A673 (cell line): ENCODE data around the gene SFT2D2. TPM values are rescaled to one million over a fixed set of nuclear protein-coding genes. Genes with fewer than 3 reads are reported as not detected.

ENCODE experiments used
- BruUV-seq: library from RNA; stranded (reverse); fragments of 400-500 nt; replicated peaks from 2 replicates; lab custom pipeline; 2021; lab: Mats Ljungman, UMichigan
- CTCF ChIA-PET: fragments of 300-600 bp; sonication (Branson Sonifier 250); formaldehyde crosslinking; loops from one replicate; lab custom pipeline; 2022; ENCODE audit warnings: antibody characterized with exemption; lab: Charles Lee
- POLR2A ChIA-PET: fragments of 300-600 bp; sonication (Branson Sonifier 250); formaldehyde crosslinking; loops from one replicate; lab custom pipeline; 2022; ENCODE audit warnings: antibody characterized with exemption; ENCODE audit not compliant: low non-redundant PET; lab: Charles Lee
- DNase-seq: peaks from one replicate; pipeline ENCODE4 v3.0.0-alpha.2; 2015; ENCODE audit warnings: low spot score
- H3K27ac ChIP-seq: fragments of 200-600 bp; sonication (generic); 2 replicates; pipeline ENCODE4 v1.5.1; 2016; ENCODE audit warnings: mixed run types, low read depth, mild to moderate bottlenecking, mixed read lengths, antibody characterized with exemption, low read length; ENCODE audit not compliant: poor library complexity, severe bottlenecking
- H3K27me3 ChIP-seq: fragments of 200-600 bp; sonication (generic); replicated peaks from 2 replicates; pipeline ENCODE4 v1.6.1; 2017; ENCODE audit warnings: mixed run types, low read depth, mild to moderate bottlenecking, mixed read lengths, antibody characterized with exemption, low read length; ENCODE audit not compliant: insufficient read depth, poor library complexity
- H3K36me3 ChIP-seq: fragments of 200-600 bp; sonication (generic); 2 replicates; pipeline ENCODE4 v1.6.1; 2016; ENCODE audit warnings: mixed run types, mild to moderate bottlenecking, mixed read lengths, antibody characterized with exemption, low read length; ENCODE audit not compliant: insufficient read depth, poor library complexity, severe bottlenecking
- H3K4me1 ChIP-seq: fragments of 200-600 bp; sonication (generic); 2 replicates; pipeline ENCODE4 v1.6.1; 2017; ENCODE audit warnings: mixed run types, mild to moderate bottlenecking, mixed read lengths, antibody characterized with exemption, low read length; ENCODE audit not compliant: insufficient read depth, poor library complexity, severe bottlenecking
- H3K4me3 ChIP-seq: fragments of 200-600 bp; sonication (generic); 2 replicates; pipeline ENCODE4 v1.5.1; 2016; ENCODE audit warnings: low read depth, mixed run types, mild to moderate bottlenecking, mixed read lengths, low read length; ENCODE audit not compliant: poor library complexity, severe bottlenecking
- H3K9me3 ChIP-seq: fragments of 200-600 bp; sonication (generic); 2 replicates; pipeline ENCODE4 v1.6.1; 2016; ENCODE audit warnings: mixed run types, low read depth, mild to moderate bottlenecking, mixed read lengths, antibody characterized with exemption, low read length; ENCODE audit not compliant: poor library complexity, severe bottlenecking
- CTCF ChIP-seq: fragments of 300-800, 200-600 bp; sonication (generic); conservative IDR thresholded peaks from 2 replicates; pipeline ENCODE4 v1.5.1; 2017; ENCODE audit warnings: low read depth, mild to moderate bottlenecking, antibody characterized with exemption, low read length, moderate library complexity, mixed read lengths
- EZH2 ChIP-seq: fragments of 200-600 bp; sonication (generic); IDR thresholded peaks from 2 replicates; pipeline ENCODE4 v1.6.1; 2017; ENCODE audit warnings: borderline replicate concordance, low read depth, mild to moderate bottlenecking, mixed read lengths, antibody characterized with exemption, low read length; ENCODE audit not compliant: poor library complexity, severe bottlenecking
- intact Hi-C: fragments of 100-400 bp; cut with micrococcal nuclease; formaldehyde crosslinking; loops from one replicate; pipeline ENCODE4 v1.10.0; 2022; ENCODE audit not compliant: unreplicated experiment
- total RNA-seq: library from RNA; stranded (reverse); gene quantifications from 2 replicates; pipeline ENCODE4 v1.2.3, GENCODE V29; 2021

The SFT2D2 gene
- total RNA-seq, 1 experiment from 2014 or later = 62.8 TPM

GRCh38 chr1:168210312-168210711 lies 15.5 kb upstream of the SFT2D2 start:
- ChIA-PET CTCF (no interaction called here), POLR2A (no interaction called here)
- no TSS peak for BruUV-seq
- H3K9me3 ChIP-seq = no peaks in the 10 kb centered on the region
- DNase-seq = no peak
- no peaks in the 10 kb centered on the region for H3K27me3 ChIP-seq
- no peak overlapping the region for H3K4me3 ChIP-seq
- TF ChIP-seq CTCF (no peak), EZH2 (no peak)
- intact Hi-C loops = no loop called here
- H3K27ac ChIP-seq = no peak overlapping the region
- no peaks in the 10 kb centered on the region for H3K36me3 ChIP-seq
- no peaks in the 10 kb centered on the region for H3K4me1 ChIP-seq

GRCh38 chr1:168213349-168213748 lies 12.5 kb upstream of the SFT2D2 start:
- intact Hi-C loops = no loop called here
- Histone ChIP-seq H3K4me1 (no peaks in the 10 kb centered on the region), H3K27ac (no peak overlapping the region), H3K9me3 (no peaks in the 10 kb centered on the region), H3K4me3 (no peak overlapping the region), H3K27me3 (no peaks in the 10 kb centered on the region), H3K36me3 (no peaks in the 10 kb centered on the region)
- BruUV-seq = no TSS peak
- DNase-seq = no peak
- TF ChIP-seq EZH2 (no peak), CTCF (no peak)
- ChIA-PET CTCF (no interaction called here), POLR2A (no interaction called here)

GRCh38 chr1:168216171-168216570 lies 9.6 kb upstream of the SFT2D2 start:
- BruUV-seq = no TSS peak
- Histone ChIP-seq H3K4me1 (no peaks in the 10 kb centered on the region), H3K27ac (no peak overlapping the region), H3K4me3 (no peak overlapping the region), H3K9me3 (no peaks in the 10 kb centered on the region), H3K27me3 (no peaks in the 10 kb centered on the region), H3K36me3 (no peaks in the 10 kb centered on the region)
- ChIA-PET POLR2A (no interaction called here), CTCF (no interaction called here)
- TF ChIP-seq CTCF (no peak), EZH2 (no peak)
- DNase-seq = no peak
- intact Hi-C loops = no loop called here
